Suppressor macrophage treated with lipopolysaccharide for 4 hours (primary cell): ENCODE measurements around the gene MBTPS1.
A peak's percentile ranks its signal among the peaks of the same experiment; 100 is the strongest.

Experiments
- DNase-seq: peaks from one replicate; pipeline ENCODE4 v3.0.0-alpha.2; 2020

Gene MBTPS1

GRCh38 chr16:84116720-84117493 is at the start of gene MBTPS1:
Gene MBTPS1 (minus strand): TSS chr16:84116942. CDS start chr16:84101783, 15,159 bp downstream.
- DNase-seq: peak; percentile 100

GRCh38 chr16:84165746-84166145 is 49.0 kb upstream of the MBTPS1 start:
- DNase-seq: no peak

- no peak for DNase-seq
Measured at GRCh38 chr16:84161801-84162200, 45.1 kb upstream of the MBTPS1 start.

GRCh38 chr16:84161037-84161436 is 44.3 kb upstream of the MBTPS1 start:
- no peak for DNase-seq

GRCh38 chr16:84159800-84160199 is 43.1 kb upstream of the MBTPS1 start:
- DNase-seq: no peak

GRCh38 chr16:84159007-84159406 is 42.3 kb upstream of the MBTPS1 start:
- no peak for DNase-seq

GRCh38 chr16:84156342-84156784 is 39.6 kb upstream of the MBTPS1 start:
- no peak for DNase-seq

GRCh38 chr16:84155771-84156170 is 39.0 kb upstream of the MBTPS1 start:
- no peak for DNase-seq

GRCh38 chr16:84155226-84155625 is 38.5 kb upstream of the MBTPS1 start:
- DNase-seq: no peak

GRCh38 chr16:84153660-84154214 is 37.0 kb upstream of the MBTPS1 start:
- no peak for DNase-seq

- no peak for DNase-seq
Measured at GRCh38 chr16:84150926-84151325, 34.2 kb upstream of the MBTPS1 start.

GRCh38 chr16:84144859-84145639 is 28.3 kb upstream of the MBTPS1 start, which contains the start of the genes DNAAF1 and HSDL1:
Gene DNAAF1 (plus strand): TSS chr16:84145308. CDS start chr16:84145441, 133 bp downstream.
Gene HSDL1 (minus strand): TSS chr16:84145177. CDS start chr16:84131321, 13,856 bp downstream.
- peak; percentile 98 for DNase-seq

GRCh38 chr16:84144209-84144858 is 27.6 kb upstream of the MBTPS1 start:
- peak; percentile 30 for DNase-seq

GRCh38 chr16:84143784-84144199 is 27.1 kb upstream of the MBTPS1 start:
- no peak for DNase-seq

GRCh38 chr16:84143081-84143480 is 26.3 kb upstream of the MBTPS1 start:
- no peak for DNase-seq

- DNase-seq: no peak
Measured at GRCh38 chr16:84141143-84141670, 24.5 kb upstream of the MBTPS1 start.

- DNase-seq: no peak
Measured at GRCh38 chr16:84139628-84140258, 23.0 kb upstream of the MBTPS1 start.

- no peak for DNase-seq
Measured at GRCh38 chr16:84138824-84139627, 22.3 kb upstream of the MBTPS1 start.

GRCh38 chr16:84138500-84138823 is 21.7 kb upstream of the MBTPS1 start:
- DNase-seq: no peak

- DNase-seq: no peak
Measured at GRCh38 chr16:84137769-84138357, 21.1 kb upstream of the MBTPS1 start.

- DNase-seq: no peak
Measured at GRCh38 chr16:84137287-84137686, 20.5 kb upstream of the MBTPS1 start.
